ENCODE data around the gene INPP5A.

GRCh38 chr10:132781556-132781955 lies 244.0 kb downstream of the INPP5A start:
- TF ChIP-seq CTCF (IDR thresholded peaks at IDR 0.05) (no peak), EZH2 (IDR thresholded peaks at IDR 0.05) (no peak)
